ENCODE results near the gene RNF212.
"Not testable (repeated sequence)": the region's sequence is repeated elsewhere in the genome, so short reads cannot be mapped to it uniquely, and the experiment has no call there.

The RNF212 gene

DNA sequence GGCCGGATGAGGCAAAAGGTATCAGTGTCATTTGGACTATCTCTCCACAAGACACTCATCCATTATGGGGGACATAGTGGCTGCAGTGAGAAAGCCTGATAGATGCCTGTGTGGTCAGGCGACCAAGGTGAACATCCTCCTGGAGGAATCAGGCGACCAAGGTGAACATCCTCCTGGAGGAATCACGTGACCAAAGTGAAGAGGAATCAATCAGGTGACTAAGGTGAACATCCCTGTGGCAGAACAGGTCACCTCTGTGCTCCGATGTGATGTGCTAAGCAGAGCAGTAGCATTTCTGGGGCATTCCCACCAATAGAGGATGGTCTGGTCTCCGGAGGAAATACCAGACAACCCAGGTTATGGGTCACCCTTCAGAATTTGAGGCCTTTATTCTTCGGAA lies 44.0 kb downstream of the RNF212 start:
- no peak for DNase-seq (ENCODE audit: extremely low read depth in 1 of 2, low read depth in 1 of 2)

DNA sequence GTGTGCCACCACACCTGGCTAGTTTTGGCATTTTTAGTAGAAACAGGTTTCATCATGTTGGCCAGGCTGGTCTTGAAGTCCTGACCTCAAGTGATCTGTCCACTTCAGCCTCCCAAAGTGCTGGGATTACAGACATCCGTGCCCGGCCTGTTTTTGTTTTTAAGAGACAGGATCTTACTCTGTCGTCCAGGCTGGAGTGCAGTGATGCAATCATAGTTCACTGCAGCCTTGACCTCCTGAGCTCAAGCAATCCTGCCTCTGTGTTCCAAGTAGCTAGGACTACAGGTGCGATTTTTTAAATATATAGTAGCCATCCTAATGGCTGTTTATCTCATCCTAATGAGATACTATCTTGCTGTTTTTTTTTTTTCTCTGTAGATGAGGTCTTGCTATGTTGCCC lies 47.6 kb downstream of the RNF212 start:
- DNase-seq (ENCODE audit: extremely low read depth in 1 of 2, low read depth in 1 of 2), result no peak

DNA sequence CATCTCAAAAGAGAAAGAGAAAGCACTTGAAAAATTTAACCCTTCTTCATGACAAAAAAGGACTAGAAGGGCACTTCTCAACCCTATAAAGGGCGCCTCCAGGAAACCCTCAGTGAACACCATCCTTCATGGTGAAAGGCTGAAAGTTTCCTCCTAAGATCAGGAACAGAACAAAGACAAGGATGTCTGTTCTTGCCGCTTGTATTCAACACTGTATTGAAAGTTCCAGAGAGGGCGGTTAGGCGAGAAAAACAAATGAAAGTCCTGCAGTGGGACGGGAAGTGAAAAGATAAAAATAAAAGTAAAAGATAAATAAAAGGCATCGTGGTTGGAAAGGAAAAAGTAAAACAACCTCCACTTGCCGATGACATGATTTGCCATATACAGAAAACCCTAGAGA lies 50.9 kb downstream of the RNF212 start:
- DNase-seq (ENCODE audit: extremely low read depth in 1 of 2, low read depth in 1 of 2), result no peak

DNA sequence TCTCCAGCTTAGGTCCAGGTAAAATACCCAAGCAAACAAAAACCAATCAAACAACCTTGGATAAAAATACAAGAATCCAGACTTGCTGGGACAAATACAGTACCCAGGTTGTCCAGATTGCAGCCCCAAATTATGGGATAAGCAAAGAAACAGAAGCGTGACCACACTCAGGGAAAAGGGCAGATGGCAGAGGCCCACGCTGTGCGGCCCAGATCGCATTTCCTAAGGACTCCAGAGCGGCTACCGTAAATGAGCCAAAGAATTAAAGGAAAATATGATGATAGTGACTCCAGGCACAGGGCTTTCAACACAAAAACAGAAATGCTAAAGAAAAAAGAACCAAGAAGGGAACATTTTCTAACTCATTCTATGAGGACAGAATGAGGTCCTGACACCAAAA lies 51.6 kb downstream of the RNF212 start:
- no peak for DNase-seq (ENCODE audit: extremely low read depth in 1 of 2, low read depth in 1 of 2)

DNA sequence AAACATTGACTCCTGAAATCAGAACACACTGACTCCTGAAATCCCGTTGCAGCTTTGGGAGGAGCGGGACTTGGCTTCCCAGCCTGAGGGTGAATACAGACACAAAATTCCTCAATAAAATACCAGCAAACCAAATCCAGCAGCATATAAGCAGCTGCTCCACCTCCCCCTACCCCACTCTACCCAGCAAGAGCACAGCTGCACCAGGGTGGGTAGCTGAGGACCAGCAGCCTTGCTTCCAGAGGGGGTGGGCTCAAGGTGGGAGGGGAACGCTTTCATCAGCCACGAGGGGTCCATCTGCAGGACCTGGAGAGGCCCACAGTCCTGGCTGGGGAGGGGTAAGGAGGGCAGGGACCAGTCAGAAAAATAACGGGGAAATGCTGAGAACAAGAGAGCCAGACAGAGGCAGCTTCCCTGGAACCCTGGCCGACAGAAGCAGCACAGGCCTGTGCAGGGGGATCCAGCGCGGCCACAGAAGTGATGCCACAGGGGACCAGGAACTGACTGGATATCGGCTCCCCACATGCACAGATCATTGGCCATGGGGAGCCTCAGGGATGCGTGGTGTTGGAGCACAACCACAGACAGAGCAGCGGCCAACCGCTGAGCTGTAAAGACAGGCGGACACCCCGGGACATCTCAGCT lies 52.2 kb downstream of the RNF212 start:
- DNase-seq (ENCODE audit: extremely low read depth in 1 of 2, low read depth in 1 of 2), result no peak

DNA sequence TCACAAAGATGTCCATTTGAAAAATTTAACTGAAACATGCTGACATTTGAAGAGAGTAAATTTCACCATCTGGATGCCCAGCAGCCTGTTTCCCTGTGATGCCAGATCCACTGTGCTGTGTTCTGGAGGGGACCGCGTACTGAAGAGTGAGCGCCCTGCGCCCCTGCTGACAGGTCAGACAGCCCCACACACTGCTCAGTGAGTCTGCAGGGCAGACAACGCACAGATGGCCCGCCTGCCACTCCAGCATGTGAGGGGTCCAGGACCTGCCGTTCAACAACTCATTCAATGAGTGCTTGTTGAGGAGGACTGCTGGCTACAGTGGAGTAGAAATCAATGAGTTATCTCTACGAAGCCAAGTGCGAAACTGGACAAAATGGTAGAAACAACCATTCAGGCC lies 52.7 kb downstream of the RNF212 start:
- no peak for DNase-seq (ENCODE audit: extremely low read depth in 1 of 2, low read depth in 1 of 2)

DNA sequence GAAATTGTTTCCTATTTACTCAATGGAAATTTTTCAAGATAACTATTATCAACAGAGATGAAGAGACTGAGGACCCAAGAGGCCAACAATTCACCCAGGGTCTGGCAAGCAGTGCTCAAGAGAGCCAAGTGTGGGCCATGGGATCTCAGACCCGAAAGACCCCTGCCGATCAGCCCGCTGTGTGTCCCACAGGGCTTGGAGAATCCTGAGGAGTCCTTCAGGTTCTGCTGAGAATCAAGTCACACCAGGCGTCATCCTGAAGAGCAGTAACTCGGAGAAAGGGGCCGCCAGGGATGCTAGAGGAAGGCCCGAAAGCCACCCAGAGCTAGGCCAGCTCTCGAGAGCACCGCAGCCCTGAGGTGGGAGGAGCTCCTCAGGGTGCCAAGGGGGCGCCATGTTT lies 53.2 kb downstream of the RNF212 start:
- no peak for DNase-seq (ENCODE audit: extremely low read depth in 1 of 2, low read depth in 1 of 2)

DNA sequence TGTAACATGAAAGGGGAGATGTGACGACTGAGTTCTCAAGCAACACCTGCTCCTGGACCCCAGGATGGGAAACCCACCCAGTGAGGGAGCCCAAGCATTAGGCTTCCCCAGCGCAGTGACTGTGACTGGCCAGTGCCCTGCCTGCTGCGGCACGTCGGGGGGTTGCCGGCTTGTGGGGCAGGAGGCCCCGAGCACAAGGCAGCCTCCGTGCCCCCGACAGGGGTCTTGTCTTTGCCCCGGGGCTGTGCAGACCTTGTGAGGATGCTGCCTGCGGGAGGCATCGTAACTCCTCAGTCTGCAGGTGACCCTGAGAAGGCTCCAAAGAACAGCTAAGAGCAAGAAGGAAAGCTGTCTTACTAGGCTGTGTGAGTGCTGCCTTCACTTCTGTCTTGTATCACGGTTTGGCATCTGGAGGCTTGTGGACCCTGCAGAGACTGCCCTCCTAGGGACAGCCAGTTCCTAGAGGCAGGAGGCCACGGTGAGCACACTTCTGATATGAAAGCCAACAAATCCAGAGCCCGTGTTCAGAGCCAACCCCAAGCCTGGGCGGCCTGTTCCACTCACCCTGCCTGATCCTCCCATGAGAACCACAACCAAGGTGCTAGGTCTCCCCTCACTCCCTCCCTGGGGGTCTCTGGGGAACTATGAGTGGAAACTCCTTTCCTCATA lies 54.2 kb downstream of the RNF212 start:
- DNase-seq (ENCODE audit: extremely low read depth in 1 of 2, low read depth in 1 of 2), result no peak

DNA sequence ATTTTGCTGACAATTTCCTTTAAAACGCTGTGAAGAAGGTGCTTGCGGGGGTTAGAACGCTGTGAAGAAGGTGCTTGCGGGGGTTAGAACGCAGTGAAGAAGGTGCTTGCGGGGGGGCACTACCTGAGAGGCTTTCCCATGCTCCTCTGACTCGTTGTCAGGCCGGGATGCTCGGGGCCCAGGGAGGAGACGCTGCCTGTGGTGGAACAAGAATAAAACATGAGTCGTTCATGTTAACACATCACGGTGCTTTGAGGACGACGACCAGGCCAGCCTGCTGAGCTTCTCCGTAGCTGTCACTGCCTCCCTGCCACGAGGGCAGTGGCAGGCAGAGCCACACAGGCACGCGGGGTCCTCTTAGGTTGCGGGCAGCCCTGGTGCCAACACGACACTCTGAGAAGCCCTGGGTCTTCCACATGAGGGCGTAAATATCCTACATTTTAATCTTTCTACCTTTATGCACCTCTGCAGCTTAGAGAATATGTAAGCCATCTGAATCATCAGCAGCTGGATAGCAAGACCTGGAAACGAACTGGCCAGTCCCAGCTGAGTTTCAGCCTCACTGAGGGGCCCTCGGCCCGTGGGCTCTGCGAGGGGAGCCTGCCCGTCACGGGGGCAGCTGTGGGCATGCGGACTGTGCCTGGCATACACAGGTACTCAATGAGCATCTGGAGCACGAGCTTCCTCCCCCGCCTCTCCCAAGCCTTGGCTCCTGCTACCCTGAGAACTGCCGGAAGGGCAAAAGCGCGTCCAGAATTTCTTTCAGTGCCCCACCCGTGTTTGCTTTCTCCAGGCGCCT lies 55.0 kb downstream of the RNF212 start:
- DNase-seq (ENCODE audit: extremely low read depth in 1 of 2, low read depth in 1 of 2), result no peak

DNA sequence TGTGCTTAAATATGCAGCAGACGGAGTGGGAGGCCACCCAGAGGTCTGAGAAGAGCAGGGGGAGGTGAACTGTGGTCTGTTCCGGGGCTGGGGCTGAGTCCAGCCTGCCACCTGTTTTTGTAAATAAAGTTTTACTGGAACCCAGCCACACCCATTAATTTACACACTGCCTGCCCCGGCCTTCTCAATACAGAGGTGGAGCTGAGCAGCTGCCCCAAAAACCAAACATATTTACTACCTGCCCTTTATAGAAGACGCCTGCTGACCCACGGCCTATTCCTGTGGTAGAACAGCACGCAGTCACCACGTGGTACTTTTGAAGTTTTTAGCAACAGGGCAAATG lies 56.0 kb downstream of the RNF212 start:
- no peak for DNase-seq (ENCODE audit: extremely low read depth in 1 of 2, low read depth in 1 of 2)

DNA sequence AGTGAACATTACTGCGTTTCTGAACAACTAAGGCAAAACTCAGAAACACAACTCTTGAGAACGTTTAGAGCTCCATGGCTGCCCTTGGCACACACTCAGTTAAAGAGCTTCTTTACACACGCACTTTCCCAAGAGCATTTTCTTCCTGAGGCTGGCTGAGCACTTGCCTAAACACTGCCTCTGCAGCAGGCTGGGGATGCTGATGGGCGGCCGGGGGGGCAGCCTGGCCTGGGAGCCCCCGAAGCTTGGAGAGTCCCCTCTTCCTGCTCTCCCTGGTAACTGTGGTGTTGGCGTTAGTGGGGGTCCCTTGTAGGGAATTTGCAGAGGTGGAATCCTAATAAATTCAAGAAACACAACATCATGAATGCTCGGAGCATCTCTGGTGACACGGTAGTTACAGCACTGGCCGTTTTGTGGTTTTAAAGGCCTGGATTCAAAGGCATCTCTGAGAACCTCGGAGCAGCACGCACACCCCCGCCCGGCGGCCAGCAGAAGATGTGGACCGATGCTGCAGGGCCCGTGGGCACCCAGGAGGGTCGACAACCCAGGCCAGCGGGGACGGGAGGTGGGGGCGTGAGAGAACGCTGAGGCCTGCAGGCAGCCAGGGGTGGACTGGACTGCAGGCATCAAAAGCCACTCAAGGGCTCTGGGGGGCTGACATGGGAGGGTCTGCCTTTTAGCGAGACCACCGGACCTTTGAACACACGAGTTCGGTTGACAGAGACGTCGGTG lies 56.5 kb downstream of the RNF212 start:
- DNase-seq (ENCODE audit: extremely low read depth in 1 of 2, low read depth in 1 of 2), result no peak

DNA sequence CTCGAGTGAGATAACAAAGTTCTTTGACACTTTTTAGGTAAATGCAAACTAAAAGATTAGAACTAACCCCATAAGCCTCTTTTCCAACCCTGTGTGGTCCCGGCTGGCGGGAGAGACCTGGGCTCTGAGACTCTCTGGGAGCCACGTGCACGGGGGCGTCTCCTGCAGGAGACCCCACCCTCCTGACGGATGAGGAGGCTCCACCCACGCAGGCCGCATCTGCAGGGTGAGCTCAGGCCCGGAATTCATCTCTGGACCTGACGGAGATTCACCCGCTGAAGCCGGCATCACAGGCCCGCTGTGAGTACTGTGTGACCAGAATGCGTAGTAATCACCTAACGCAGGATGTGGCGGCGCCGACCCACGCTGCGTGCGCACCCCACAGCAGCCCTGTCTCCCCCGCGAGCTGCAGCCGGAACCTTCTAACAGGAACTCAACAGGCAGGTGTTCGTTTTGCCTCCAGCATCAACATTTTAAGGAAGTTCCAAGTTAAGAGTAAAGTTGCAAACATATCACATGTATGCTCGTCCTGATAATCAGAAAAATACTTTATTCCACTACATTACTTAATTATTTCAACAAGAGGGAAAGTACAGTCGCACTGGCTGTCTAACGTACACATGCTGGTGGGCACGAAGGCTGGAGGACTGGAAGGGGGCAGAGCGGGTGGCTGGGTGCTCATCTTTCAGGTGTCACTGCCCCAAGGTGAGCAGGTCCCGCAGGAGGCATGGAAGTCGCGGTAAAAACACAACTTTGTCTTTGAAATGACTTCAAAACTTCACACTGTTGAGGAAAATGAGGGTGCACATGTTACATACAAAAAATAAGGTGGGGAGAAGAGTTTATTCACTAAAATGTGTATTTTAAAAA lies 57.4 kb downstream of the RNF212 start:
- DNase-seq (ENCODE audit: extremely low read depth in 1 of 2, low read depth in 1 of 2), result peak; percentile 51 to 72

DNA sequence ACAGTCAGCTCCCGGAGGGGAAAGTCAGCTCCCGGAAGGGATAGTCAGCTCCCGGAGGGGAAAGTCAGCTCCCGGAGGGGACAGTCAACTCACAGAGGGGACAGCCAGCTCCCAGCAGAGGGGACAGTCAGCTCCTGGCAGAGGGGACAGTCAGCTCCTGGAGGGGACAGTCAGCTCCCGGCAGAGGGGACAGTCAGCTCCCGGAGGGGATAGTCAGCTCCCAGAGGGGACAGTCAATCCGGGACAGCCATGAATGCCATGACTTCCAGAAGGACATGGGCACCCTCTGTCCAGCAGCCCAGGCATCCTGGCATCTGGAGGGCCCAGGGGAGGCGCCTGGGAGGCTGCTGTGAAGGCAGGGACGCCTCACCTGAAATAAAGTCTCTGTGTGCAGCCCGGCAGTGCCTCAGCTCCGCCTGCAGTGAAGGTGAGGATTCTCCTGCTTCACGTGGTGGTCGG lies 58.1 kb downstream of the RNF212 start:
- DNase-seq (ENCODE audit: extremely low read depth in 1 of 2, low read depth in 1 of 2), result not testable (repeated sequence)

DNA sequence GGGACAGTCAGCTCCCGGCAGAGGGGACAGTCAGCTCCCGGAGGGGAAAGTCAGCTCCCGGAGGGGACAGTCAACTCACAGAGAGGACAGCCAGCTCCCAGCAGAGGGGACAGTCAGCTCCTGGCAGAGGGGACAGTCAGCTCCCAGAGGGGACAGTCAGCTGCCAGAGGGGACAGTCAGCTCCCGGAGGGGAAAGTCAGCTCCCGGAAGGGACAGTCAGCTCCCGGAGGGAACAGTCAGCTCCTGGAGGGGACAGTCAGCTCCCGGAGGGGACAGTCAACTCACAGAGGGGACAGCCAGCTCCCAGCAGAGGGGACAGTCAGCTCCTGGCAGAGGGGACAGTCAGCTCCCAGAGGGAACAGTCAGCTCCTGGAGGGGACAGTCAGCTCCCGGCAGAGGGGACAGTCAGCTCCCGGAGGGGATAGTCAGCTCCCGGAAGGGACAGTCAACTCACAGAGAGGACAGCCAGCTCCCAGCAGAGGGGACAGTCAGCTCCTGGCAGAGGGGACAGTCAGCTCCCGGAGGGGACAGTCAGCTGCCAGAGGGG lies 58.6 kb downstream of the RNF212 start:
- DNase-seq (ENCODE audit: extremely low read depth in 1 of 2, low read depth in 1 of 2), result not testable (repeated sequence)

DNA sequence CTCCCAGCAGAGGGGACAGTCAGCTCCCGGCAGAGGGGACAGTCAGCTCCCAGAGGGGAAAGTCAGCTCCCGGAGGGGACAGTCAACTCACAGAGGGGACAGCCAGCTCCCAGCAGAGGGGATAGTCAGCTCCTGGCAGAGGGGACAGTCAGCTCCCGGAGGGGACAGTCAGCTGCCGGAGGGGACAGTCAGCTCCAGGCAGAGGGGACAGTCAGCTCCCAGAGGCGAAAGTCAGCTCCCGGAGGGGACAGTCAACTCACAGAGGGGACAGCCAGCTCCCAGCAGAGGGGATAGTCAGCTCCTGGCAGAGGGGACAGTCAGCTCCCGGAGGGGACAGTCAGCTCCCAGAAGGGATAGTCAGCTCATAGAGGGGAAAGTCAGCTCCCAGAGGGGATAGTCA lies 59.5 kb downstream of the RNF212 start:
- DNase-seq (ENCODE audit: extremely low read depth in 1 of 2, low read depth in 1 of 2), result not testable (repeated sequence)

DNA sequence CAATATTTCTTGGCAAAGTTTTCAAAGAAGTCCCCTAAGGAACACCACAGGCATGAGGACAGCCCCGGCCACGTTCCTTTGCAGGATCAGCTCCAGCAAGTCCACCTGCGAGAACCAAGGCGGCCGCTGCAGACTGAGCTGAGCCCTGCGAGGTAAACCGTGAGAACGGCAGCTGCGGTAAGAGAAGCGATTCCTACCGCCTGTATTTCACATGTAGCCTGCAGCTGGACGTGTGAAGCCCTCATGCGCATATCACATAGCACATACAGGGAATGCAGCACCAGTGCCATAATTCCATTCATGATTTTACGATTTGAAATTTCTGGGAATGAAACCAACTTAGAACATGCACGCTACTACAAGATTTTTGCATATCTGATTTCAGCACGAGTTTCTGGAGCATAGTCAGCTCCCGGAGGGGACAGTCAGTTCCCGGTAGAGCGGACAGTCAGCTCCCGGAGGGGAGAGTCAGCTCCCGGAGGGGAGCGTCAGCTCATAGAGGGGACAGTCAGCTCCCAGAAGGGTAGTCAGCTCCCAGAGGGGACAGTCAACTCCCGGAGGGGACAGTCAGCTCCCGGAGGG lies 60.2 kb downstream of the RNF212 start:
- DNase-seq (ENCODE audit: extremely low read depth in 1 of 2, low read depth in 1 of 2), result no peak

DNA sequence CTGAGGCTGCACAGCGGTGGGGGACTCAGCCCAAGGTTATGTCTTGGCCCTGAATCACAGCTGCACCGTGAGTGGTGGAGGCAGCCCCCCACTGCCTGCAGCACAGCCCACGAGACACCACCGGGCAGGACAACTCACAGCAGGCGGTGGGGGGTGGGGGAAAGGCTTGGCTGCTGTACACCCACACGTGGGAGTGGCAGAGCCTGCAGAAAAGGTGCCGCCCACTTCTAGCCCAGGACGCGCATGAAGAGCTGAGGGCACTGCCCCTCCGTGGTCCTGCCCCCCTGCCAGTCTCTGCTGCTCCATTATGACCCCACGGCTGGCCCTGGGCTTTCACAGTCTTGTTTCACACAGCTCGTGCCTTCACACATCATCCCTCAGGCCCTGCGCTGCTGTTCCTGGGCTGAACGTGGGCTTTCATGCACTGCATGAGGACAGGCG lies 61.1 kb downstream of the RNF212 start:
- no peak for DNase-seq (ENCODE audit: extremely low read depth in 1 of 2, low read depth in 1 of 2)

DNA sequence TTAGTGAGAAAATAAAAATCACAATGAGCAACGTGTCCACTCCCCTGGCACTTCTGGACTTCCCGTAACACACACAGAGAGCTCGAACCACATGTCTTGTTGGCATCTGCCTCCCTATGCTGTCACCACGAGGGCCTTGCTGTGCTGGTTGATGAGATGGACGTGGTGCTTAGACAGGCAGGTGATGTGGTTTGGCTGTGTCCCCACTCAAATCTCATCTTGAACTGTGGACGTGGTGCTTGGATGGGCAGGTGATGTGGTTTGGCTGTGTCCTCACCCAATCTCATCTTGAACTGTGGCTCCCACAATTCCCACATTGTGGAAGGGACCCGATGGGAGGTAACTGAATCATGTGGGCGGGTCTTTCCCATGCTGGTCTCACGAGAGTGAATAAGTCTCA lies 61.9 kb downstream of the RNF212 start:
- DNase-seq (ENCODE audit: extremely low read depth in 1 of 2, low read depth in 1 of 2), result no peak

DNA sequence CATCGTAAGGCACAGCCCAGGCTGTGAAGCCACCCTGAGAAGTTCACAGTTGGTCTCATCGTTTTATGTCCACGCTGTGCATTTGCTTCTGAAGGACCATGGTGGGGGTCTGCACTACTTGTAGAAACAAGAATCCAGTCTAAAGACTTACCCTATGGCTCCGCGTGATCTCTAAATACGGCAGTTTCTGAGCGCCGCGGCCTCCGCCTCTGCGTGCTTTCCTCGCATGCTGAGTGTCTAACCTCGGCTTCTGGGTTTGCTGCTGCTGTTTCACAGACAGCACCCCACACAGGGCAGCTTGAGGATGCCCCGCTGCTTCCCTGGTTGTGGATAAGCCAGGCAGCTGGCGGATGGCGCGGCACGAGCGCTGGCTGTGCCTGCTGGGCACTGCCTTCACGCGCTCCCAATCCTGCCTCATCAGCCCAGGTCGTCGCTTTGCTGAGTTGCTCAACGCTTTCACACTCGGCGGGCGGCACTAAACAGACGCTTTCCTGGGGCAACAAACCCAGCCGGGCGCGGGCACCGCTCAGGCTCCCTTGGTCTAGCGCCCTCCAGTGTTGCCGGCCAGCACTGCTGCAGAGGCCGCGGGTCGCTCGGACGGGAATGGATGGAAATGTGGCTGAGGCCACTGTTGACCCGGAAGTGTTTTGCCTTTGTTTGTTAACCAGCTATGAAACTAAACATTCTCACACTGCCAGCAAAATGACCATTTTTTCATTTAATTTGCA lies 62.7 kb downstream of the RNF212 start:
- DNase-seq (ENCODE audit: extremely low read depth in 1 of 2, low read depth in 1 of 2), result no peak
